Measurements from ENCODE around the gene CCDC117.

The CCDC117 gene

GRCh38 chr22:28826921-28827320, 54.4 kb downstream of the CCDC117 start:
- Histone ChIP-seq H2AK5ac (ENCODE audit: low read length, severe bottlenecking) (no peak overlapping the region), H3K36me3 (ENCODE audit: control insufficient read depth in 1 of 2, insufficient read depth in 2 of 2, low read depth in 1 of 2, low read length in 2 of 2) (peaks cover 0 to 14% of the 10 kb centered on the region in 2 experiments), H2BK12ac (ENCODE audit: low read length in 2 of 2) (no peak overlapping the region), H3K23ac (ENCODE audit: low read length in 2 of 2) (peak overlapping the region in 1 of 2 experiments; percentile 74), H3K4me1 (ENCODE audit: control insufficient read depth, insufficient read depth, low read depth, low read length) (peaks cover 2% of the 10 kb centered on the region), H3K4me3 (ENCODE audit: insufficient read depth in 1 of 2, low read depth in 1 of 2, low read length in 2 of 2) (no peak overlapping the region), H3K79me1 (replicated peaks; ENCODE audit: low read length, poor library complexity, severe bottlenecking) (peaks cover 6% of the 10 kb centered on the region), H2AFZ (ENCODE audit: low read depth, low read length) (no peak overlapping the region), H3K9ac (ENCODE audit: low read length) (no peak overlapping the region), H3K4ac (ENCODE audit: low read depth in 1 of 2, low read length in 2 of 2) (no peak overlapping the region), H4K91ac (ENCODE audit: low read length) (no peak overlapping the region), H4K8ac (ENCODE audit: low read length) (no peak overlapping the region), H3K27ac (ENCODE audit: low read length, poor library complexity, severe bottlenecking) (no peak overlapping the region), H2BK15ac (ENCODE audit: low read depth, poor library complexity, severe bottlenecking) (no peak overlapping the region), H3K4me2 (ENCODE audit: low read length, poor library complexity, severe bottlenecking) (no peak overlapping the region), H3K9me3 (ENCODE audit: control insufficient read depth, low read length) (no peaks in the 10 kb centered on the region), H2BK5ac (ENCODE audit: low read depth, low read length, poor library complexity, severe bottlenecking) (no peak overlapping the region), H3K18ac (ENCODE audit: low read depth in 1 of 2, low read length in 2 of 2) (no peak overlapping the region), H3K14ac (ENCODE audit: low read length in 2 of 2) (no peak overlapping the region), H2BK120ac (ENCODE audit: low read depth, low read length) (no peak overlapping the region), H3K27me3 (ENCODE audit: control insufficient read depth in 1 of 2, insufficient read depth in 1 of 2, low read length in 2 of 2) (no peaks in the 10 kb centered on the region)
- 95% methylated on average over 6 of the region's 7 CpGs for WGBS
- no peak for DNase-seq

GRCh38 chr22:28829358-28830181, 57.1 kb downstream of the CCDC117 start:
- Histone ChIP-seq H3K4me3 (ENCODE audit: insufficient read depth in 1 of 2, low read depth in 1 of 2, low read length in 2 of 2) (no peak overlapping the region), H2BK5ac (ENCODE audit: low read depth, low read length, poor library complexity, severe bottlenecking) (no peak overlapping the region), H2BK15ac (ENCODE audit: low read depth, poor library complexity, severe bottlenecking) (no peak overlapping the region), H3K79me1 (replicated peaks; ENCODE audit: low read length, poor library complexity, severe bottlenecking) (peaks cover 6% of the 10 kb centered on the region), H2AFZ (ENCODE audit: low read depth, low read length) (no peak overlapping the region), H3K27me3 (ENCODE audit: control insufficient read depth in 1 of 2, insufficient read depth in 1 of 2, low read length in 2 of 2) (no peaks in the 10 kb centered on the region), H3K4me2 (ENCODE audit: low read length, poor library complexity, severe bottlenecking) (no peak overlapping the region), H4K91ac (ENCODE audit: low read length) (no peak overlapping the region), H3K27ac (ENCODE audit: low read length, poor library complexity, severe bottlenecking) (no peak overlapping the region), H3K36me3 (ENCODE audit: control insufficient read depth in 1 of 2, insufficient read depth in 2 of 2, low read depth in 1 of 2, low read length in 2 of 2) (peaks cover 0 to 4% of the 10 kb centered on the region in 2 experiments), H2AK5ac (ENCODE audit: low read length, severe bottlenecking) (no peak overlapping the region), H3K9me3 (ENCODE audit: control insufficient read depth, low read length) (no peaks in the 10 kb centered on the region), H3K9ac (ENCODE audit: low read length) (peak overlapping the region; percentile 50), H3K4me1 (ENCODE audit: control insufficient read depth, insufficient read depth, low read depth, low read length) (no peaks in the 10 kb centered on the region), H2BK12ac (ENCODE audit: low read length in 2 of 2) (no peak overlapping the region), H3K14ac (ENCODE audit: low read length in 2 of 2) (no peak overlapping the region), H3K4ac (ENCODE audit: low read depth in 1 of 2, low read length in 2 of 2) (no peak overlapping the region), H3K23ac (ENCODE audit: low read length in 2 of 2) (no peak overlapping the region), H3K18ac (ENCODE audit: low read depth in 1 of 2, low read length in 2 of 2) (no peak overlapping the region), H2BK120ac (ENCODE audit: low read depth, low read length) (no peak overlapping the region), H4K8ac (ENCODE audit: low read length) (no peak overlapping the region)
- WGBS: 43% methylated on average over 12 of the region's 12 CpGs
- peak; percentile 75 for DNase-seq

- Histone ChIP-seq H3K9ac (ENCODE audit: low read length) (no peak overlapping the region), H4K8ac (ENCODE audit: low read length) (no peak overlapping the region), H3K4me1 (ENCODE audit: control insufficient read depth, insufficient read depth, low read depth, low read length) (no peaks in the 10 kb centered on the region), H3K23ac (ENCODE audit: low read length in 2 of 2) (no peak overlapping the region), H2BK15ac (ENCODE audit: low read depth, poor library complexity, severe bottlenecking) (no peak overlapping the region), H3K18ac (ENCODE audit: low read depth in 1 of 2, low read length in 2 of 2) (no peak overlapping the region), H3K4ac (ENCODE audit: low read depth in 1 of 2, low read length in 2 of 2) (no peak overlapping the region), H2AK5ac (ENCODE audit: low read length, severe bottlenecking) (no peak overlapping the region), H2BK120ac (ENCODE audit: low read depth, low read length) (no peak overlapping the region), H3K27ac (ENCODE audit: low read length, poor library complexity, severe bottlenecking) (no peak overlapping the region), H3K27me3 (ENCODE audit: control insufficient read depth in 1 of 2, insufficient read depth in 1 of 2, low read length in 2 of 2) (no peaks in the 10 kb centered on the region), H3K4me2 (ENCODE audit: low read length, poor library complexity, severe bottlenecking) (no peak overlapping the region), H2BK12ac (ENCODE audit: low read length in 2 of 2) (no peak overlapping the region), H3K9me3 (ENCODE audit: control insufficient read depth, low read length) (no peaks in the 10 kb centered on the region), H3K14ac (ENCODE audit: low read length in 2 of 2) (no peak overlapping the region), H4K91ac (ENCODE audit: low read length) (no peak overlapping the region), H2AFZ (ENCODE audit: low read depth, low read length) (no peak overlapping the region), H3K36me3 (ENCODE audit: control insufficient read depth in 1 of 2, insufficient read depth in 2 of 2, low read depth in 1 of 2, low read length in 2 of 2) (peaks cover under 1 to 4% of the 10 kb centered on the region in 2 experiments), H3K79me1 (replicated peaks; ENCODE audit: low read length, poor library complexity, severe bottlenecking) (peaks cover 6% of the 10 kb centered on the region), H3K4me3 (ENCODE audit: insufficient read depth in 1 of 2, low read depth in 1 of 2, low read length in 2 of 2) (no peak overlapping the region), H2BK5ac (ENCODE audit: low read depth, low read length, poor library complexity, severe bottlenecking) (no peak overlapping the region)
- WGBS: 95% methylated on average over 2 of the region's 3 CpGs
- DNase-seq: no peak
Measured at GRCh38 chr22:28830441-28830840, 57.9 kb downstream of the CCDC117 start.

- no peak overlapping the region for H2BK12ac ChIP-seq (ENCODE audit: low read length in 2 of 2)
- no peak overlapping the region for H4K91ac ChIP-seq (ENCODE audit: low read length)
- no peak overlapping the region for H2BK15ac ChIP-seq (ENCODE audit: low read depth, poor library complexity, severe bottlenecking)
- peaks cover 9% of the 10 kb centered on the region for H3K79me1 ChIP-seq (replicated peaks; ENCODE audit: low read length, poor library complexity, severe bottlenecking)
- no peak overlapping the region for H3K4me2 ChIP-seq (ENCODE audit: low read length, poor library complexity, severe bottlenecking)
- H3K4me3 ChIP-seq (ENCODE audit: insufficient read depth in 1 of 2, low read depth in 1 of 2, low read length in 2 of 2): no peak overlapping the region
- 86% methylated on average over 7 of the region's 7 CpGs for WGBS
- H3K4ac ChIP-seq (ENCODE audit: low read depth in 1 of 2, low read length in 2 of 2): no peak overlapping the region
- no peak overlapping the region for H2BK120ac ChIP-seq (ENCODE audit: low read depth, low read length)
- H3K27ac ChIP-seq (ENCODE audit: low read length, poor library complexity, severe bottlenecking): no peak overlapping the region
- H3K27me3 ChIP-seq (ENCODE audit: control insufficient read depth in 1 of 2, insufficient read depth in 1 of 2, low read length in 2 of 2): no peaks in the 10 kb centered on the region
- no peak for DNase-seq
- H2AK5ac ChIP-seq (ENCODE audit: low read length, severe bottlenecking): no peak overlapping the region
- no peak overlapping the region for H3K23ac ChIP-seq (ENCODE audit: low read length in 2 of 2)
- no peaks in the 10 kb centered on the region for H3K9me3 ChIP-seq (ENCODE audit: control insufficient read depth, low read length)
- H2AFZ ChIP-seq (ENCODE audit: low read depth, low read length): no peak overlapping the region
- no peak overlapping the region for H2BK5ac ChIP-seq (ENCODE audit: low read depth, low read length, poor library complexity, severe bottlenecking)
- no peak overlapping the region for H3K9ac ChIP-seq (ENCODE audit: low read length)
- no peaks in the 10 kb centered on the region for H3K4me1 ChIP-seq (ENCODE audit: control insufficient read depth, insufficient read depth, low read depth, low read length)
- peaks cover 4 to 7% of the 10 kb centered on the region in 2 experiments for H3K36me3 ChIP-seq (ENCODE audit: control insufficient read depth in 1 of 2, insufficient read depth in 2 of 2, low read depth in 1 of 2, low read length in 2 of 2)
- no peak overlapping the region for H4K8ac ChIP-seq (ENCODE audit: low read length)
- no peak overlapping the region for H3K14ac ChIP-seq (ENCODE audit: low read length in 2 of 2)
- H3K18ac ChIP-seq (ENCODE audit: low read depth in 1 of 2, low read length in 2 of 2): no peak overlapping the region
Measured at GRCh38 chr22:28831140-28832072, 58.9 kb downstream of the CCDC117 start.

All from mesenchymal stem cell (in vitro differentiated cells and primary cell).